Fibroblast of skin of scalp (primary cell): ENCODE measurements around the gene AMBRA1.

Experiments used
- DNase-seq: peaks from one replicate; pipeline ENCODE4 v3.0.0-alpha.2; 2013

Gene AMBRA1

GRCh38 chr11:46429717-46430116, 164.1 kb downstream of the AMBRA1 start:
- DNase-seq = peak; percentile 5

DNA sequence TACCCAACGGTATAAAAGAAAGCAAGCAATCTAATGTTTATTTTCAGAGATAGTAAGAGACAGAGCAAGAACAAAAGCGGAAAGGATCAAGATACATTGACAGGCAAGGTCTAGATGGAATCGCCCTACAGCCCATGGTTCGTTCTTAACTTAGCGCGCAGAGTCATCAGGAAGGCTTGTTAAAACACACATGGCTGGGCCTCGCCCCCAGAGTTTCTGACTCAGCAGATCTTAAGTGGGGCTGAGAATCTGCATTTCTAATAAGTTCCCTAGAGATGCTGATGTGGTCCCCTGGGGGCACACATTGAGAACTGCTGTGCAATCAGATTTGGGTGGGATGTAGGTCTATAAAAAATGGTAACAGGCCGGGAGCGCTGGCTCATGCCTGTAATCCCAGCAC, 166.5 kb downstream of the AMBRA1 start:
- DNase-seq = no peak

DNA sequence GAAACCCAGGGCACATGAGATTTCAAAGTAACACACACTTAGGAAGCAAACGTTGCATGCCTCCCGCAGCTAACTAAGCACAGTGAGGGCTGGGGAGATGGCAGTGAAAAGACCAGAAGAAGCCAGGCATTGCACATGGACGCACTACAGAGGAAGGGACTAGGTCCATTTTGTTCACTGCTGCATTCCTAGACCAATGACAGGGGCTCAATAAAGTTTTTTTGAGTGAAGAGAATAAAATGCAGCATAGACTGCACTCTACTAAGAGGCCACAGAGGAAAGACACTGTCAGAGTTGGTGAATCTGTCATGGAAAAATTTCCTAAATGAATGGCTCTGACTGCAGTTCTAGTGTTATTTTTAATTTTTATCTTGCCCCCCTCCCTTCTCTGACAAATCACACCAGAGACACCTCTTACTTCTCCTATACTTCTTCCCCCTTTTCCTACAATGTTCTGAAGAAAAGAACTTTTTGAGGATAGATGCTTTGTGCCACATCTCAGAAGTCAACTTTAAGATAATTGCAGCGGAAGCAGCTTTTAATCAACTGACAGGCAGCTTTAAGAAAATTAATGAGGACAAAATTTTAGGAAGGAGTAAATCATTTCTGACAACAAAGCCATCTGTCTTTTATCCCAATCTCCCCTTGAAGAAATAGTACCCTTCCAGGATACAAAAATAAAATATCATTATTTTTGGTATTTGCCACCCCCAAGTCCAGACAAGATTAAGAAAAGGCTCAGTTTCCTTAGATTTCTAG, 167.4 kb downstream of the AMBRA1 start:
- DNase-seq = no peak

DNA sequence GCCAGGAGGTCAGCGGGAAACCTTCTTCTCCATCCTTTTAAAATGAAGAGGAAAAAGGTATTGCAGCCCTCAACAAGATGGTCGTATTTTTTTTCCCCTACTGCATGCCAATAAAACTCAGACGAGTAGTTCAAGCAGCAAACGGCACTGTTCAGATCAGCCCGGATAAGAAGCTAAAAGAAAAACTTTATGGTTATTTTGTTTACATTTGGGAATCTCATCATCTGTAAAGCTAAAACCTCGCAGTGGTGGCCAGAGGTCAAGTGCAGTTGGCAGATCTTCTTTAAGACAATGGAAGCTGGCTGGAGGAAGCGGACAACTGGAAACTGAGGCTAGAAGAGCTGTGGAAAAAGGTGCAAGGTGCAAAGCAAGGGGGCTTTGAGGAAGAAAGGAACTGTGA, 171.2 kb downstream of the AMBRA1 start:
- DNase-seq = no peak

DNA sequence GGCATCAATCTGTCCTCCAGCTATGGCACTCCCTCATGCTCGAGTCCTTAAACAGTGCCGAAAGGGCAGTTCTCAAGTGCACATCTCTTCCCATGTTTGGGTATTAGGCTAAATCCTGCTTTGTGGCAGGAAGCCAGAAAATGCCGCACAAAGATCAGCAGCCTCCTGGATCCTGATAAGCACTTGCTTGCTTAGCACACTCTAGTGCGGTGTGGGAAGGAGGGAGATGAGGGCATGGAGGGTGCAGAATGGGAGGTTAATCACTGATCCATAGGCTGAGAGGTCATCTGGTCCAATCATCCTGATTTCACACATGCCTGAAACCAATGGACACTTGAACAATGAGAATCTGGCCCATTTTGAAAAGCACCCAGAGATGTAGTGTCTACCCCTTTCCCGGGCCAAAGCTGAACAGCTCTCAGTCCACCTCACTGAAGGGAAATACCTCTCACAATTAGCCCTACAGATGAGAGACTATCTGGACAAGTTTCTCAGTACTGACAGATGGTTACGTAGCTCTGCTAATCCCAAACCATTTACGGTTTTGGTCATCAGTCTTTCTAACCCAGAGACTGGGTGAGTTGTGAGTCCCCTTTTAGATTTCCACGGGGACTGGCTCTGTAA, 172.5 kb downstream of the AMBRA1 start:
- DNase-seq = no peak

DNA sequence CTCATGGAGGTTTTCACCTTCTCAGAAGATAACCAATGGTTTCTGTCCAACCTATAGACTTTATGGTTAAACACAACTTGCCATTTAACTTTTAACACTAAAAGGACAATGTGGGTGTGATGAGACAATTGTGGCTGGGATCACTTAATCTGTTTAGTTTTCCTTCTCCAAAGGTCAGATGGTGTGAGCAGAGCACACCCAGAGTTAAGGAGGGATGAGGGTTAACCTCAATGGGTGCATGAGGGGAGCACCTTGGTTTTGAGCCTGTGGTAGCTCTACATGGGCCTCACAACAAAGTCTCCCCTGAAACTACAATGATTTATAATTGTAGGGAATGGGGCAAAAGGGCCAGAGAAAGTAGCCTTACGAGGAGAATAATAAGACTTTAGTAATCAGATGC, 173.3 kb downstream of the AMBRA1 start:
- no peak for DNase-seq

GRCh38 chr11:46418751-46419150, 175.1 kb downstream of the AMBRA1 start:
- no peak for DNase-seq

DNA sequence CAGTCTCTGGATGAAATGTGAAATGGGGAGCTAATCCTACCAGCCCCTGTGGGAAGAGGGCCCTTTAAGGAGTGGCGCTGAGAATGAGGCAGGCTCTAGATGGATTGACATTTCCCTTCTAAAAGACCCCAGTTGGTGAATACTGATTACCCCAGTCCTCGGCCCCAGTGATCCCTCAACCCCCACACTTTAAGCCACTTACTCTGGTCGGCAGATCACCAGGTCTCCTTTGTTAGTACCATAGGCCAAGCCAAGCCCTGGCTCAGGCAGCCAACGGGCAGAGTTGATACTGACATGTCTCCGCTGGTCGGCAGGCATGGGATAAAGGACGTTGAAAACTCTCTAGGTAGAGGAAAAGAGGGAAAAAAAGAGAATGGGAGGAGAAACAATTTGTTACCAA, 176.1 kb downstream of the AMBRA1 start:
- no peak for DNase-seq

DNA sequence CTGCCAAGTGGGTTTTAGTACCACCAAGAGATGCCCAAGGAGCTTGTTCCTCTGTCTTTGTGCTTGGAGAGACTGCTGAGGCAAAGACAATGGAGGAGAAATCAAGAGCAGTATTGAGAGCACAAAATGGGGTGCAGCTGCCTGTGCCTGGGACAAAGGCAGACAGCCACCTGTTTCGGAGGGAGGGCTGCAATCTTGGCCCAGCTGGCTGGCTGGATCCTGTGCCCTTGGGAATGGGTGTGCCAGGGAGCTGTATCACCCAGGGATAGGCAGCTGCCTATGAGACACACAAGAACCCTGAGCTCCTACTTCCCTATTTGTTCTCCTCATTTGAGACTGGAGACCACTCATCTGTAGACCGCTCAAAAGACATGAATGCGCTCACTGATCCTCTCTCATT, 178.9 kb downstream of the AMBRA1 start:
- DNase-seq = no peak

GRCh38 chr11:46414466-46414796, 179.4 kb downstream of the AMBRA1 start:
- no peak for DNase-seq

DNA sequence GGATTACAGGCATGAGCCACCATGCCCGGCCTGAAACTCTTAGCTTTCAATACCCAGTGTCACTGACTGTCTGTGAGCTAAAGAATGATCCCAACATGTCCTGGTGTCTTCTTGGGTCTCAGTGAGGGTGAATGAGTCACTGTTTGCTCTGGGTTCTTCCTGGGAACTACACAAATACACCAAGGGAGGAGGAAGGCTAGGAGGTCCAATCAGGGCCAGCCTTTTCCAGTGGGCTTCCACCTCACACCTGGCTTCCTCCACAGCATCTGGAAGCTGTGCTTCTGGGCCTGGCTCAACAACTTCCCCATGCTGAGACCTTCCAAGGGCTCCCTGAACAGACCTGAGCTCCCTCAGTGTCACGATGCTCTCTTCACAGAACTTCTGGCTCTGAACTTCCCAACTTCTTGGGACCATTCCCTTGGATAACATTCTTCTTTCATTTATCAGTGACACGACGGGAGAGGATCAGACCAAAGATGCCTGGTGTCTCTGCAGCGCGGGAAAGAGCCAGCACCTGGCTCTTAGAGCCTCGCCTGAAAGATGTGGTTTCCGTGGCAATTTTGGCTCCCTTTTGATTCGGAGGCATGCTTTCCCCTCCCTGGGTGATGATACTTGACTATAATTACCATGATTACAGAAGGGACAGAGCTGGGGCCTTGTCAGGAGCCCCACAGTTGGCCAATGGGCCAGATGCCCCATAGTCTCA, 179.9 kb downstream of the AMBRA1 start:
- DNase-seq = no peak

- DNase-seq = no peak
Observed at GRCh38 chr11:46410021-46410420, 183.8 kb downstream of the AMBRA1 start.

DNA sequence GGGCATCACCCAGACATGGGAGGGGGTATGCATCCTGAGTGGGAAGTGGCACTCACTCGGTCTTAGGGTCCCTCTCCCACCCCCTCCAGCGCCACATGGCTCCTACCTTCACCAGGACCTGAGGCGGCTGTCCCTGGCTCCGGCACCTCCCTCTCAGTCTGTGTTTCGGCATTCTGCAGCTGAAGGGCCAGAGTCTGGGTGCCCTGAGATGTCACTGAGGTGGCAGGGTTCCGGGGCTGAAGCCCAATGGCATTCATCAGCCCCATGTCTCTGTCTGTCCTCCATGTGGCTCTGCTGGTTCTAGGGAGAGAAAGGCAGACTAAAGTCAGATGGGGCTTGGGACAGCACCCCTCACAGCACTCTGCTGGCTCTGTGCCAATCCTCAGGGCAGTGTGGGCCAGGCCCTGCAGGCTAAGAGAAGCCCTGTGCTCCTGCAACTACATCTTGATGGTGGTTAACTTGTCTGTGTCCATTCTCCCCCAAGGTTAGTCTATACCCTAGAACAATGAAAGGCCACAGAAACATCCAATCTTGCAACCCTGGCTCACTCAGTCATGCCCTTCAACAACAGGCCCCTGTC, 185.3 kb downstream of the AMBRA1 start:
- no peak for DNase-seq

DNA sequence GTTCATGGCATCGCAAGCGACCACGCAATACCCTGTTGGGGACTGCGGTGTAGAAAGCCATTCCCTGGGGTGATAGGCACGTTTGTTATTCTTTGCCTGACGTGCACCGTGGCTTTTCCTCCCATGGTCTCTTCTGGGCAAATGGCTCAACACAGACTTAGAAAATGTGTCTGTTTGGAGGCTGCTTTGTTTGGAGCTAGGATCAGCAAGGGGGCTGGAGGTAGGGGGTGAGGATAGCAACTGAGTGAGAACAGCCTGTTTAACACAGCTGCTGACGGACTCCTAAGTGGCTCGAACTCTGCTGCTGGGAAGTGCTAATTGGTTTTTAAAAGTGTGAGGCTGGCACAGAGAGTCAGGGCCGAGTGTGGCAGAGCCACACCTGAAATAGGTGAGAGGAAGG, 186.2 kb downstream of the AMBRA1 start:
- DNase-seq = no peak

- peak; percentile 36 for DNase-seq
Observed at GRCh38 chr11:46404476-46405017, 189.3 kb downstream of the AMBRA1 start.

DNA sequence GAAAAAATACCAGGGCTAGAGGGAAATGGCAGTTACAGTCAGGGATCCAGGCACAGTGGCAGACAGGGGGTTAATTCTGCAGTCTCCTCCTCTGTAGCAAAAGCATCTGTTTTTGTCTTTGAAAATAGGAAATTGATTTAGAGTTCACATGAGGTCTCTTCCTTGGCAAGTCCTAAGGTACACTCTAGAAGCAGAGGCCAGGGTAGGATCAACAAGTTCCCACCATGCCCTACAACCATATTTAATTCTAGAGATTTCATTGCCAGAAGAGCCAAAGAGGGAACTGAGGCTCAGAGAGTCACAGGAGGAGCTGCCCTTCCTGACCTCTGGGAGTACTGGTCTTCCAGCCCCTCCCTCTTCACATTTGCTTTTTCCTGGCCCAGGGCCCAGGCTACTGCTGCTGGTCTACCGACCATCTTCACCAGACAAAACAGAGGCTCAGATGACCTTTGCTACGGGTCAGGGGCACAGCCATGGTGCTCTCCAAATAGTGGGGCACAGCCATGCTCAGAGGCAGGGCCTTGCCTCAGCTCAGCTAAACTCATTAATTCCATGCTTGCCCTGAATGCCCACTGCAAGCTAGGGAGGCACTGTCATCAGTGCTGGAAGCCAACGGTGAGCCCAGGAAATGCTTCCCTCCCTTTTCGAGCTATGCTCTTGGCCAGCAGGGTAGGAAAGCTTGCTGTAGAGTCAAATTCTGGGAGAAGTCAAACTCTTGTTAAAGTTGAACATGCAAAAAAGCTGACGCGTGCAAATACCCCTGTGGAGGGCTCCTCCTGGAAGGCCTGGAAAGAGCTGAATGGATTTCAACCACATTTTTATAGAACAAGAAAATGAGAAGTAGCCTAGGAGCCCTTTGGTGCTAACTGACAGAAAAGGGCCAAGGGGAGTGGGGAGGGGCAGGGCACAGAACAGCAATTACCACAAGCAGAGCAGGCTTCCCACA, 190.6 kb downstream of the AMBRA1 start:
- no peak for DNase-seq

GRCh38 chr11:46397526-46397925, 196.3 kb downstream of the AMBRA1 start:
- no peak for DNase-seq

DNA sequence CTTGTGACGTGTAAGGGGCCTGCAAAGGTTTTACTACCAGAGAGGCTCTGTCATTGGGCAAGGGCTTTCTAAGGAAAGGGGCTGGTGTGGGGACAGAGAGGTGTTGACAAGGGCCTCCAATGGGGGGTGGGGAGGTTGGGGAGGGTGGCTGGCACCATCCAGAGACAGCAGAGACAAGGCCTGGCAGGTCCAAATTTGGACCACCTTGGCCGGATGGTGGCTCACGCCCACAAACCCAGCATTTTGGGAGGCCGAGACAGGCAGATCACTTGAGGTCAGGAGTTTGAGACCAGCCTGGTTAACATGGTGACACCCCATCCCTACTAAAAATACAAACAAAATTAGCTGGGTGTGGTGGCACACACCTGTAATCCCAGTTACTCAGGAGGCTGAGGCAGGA, 200.1 kb downstream of the AMBRA1 start:
- no peak for DNase-seq

DNA sequence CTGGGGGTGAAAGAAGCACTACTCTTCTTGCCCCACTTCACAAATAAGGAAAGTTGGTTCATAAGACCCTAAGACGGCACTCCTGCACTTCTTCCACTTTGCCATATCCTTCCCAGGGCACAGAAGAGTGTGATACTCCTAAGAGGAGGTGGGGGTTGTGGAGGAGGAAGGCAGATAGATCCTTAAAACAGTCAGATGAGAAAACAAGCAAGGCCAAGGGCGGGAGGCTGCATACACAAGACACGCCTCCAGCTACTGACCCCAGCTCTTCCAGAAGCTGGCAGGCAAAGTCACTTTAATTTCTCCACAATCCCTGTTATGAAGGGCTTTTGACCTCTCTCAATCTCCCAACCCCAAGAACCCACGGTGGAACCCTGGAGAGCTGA, 200.6 kb downstream of the AMBRA1 start:
- no peak for DNase-seq

- peak; percentile 79 for DNase-seq
Observed at GRCh38 chr11:46392421-46393230, 201.2 kb downstream of the AMBRA1 start.
